ENCODE data around the gene NTRK2. TPM values are rescaled to one million over a fixed set of nuclear protein-coding genes. Genes with fewer than 3 reads are reported as not detected.

NTRK2 gene
- total RNA-seq, 1 donor from 2014 or later, result 4.6 TPM

GRCh38 chr9:84886866-84887265, 217.3 kb downstream of the NTRK2 start:
- Mint-ChIP-seq H3K27me3 (ENCODE audit: low read depth, unreplicated experiment) (no peaks in the 10 kb centered on the region), H3K4me1 (ENCODE audit: low read depth, unreplicated experiment) (peaks cover 4% of the 10 kb centered on the region), H3K36me3 (ENCODE audit: low read depth, unreplicated experiment) (no peaks in the 10 kb centered on the region), H3K27ac (ENCODE audit: unreplicated experiment) (no peak overlapping the region), H3K4me3 (ENCODE audit: unreplicated experiment) (no peak overlapping the region), H3K9me3 (ENCODE audit: unreplicated experiment) (no peaks in the 10 kb centered on the region)
- Histone ChIP-seq H3K4me2 (ENCODE audit: low read length) (no peak overlapping the region), H3K79me2 (ENCODE audit: insufficient read depth, low read length) (no peaks in the 10 kb centered on the region), H3K4me1 (ENCODE audit: insufficient read depth, low read length) (no peaks in the 10 kb centered on the region), H3K36me3 (ENCODE audit: insufficient read depth, low read length) (no peaks in the 10 kb centered on the region), H3K4me3 (ENCODE audit: insufficient read depth, low read depth, low read length) (no peak overlapping the region), H3K27ac (ENCODE audit: low read depth, low read length) (no peak overlapping the region), H2AFZ (ENCODE audit: low read depth, low read length) (no peak overlapping the region), H3K9me3 (ENCODE audit: insufficient read depth, low read depth, low read length) (no peaks in the 10 kb centered on the region), H3K27me3 (ENCODE audit: insufficient read depth, low read length) (no peaks in the 10 kb centered on the region), H3K9ac (ENCODE audit: low read length) (no peak overlapping the region), H4K20me1 (ENCODE audit: insufficient read depth, low read length) (no peaks in the 10 kb centered on the region)
- FAIRE-seq (no peak), DNase-seq (ENCODE audit: low read depth) (no peak)
- TF ChIP-seq CTCF (IDR thresholded peaks at IDR 0.05; ENCODE audit: insufficient read depth, low read depth, low read length) (no peak), EZH2 (IDR thresholded peaks at IDR 0.05; ENCODE audit: insufficient read depth, low read length) (no peak)

GRCh38 chr9:84891924-84892323, 222.4 kb downstream of the NTRK2 start:
- Mint-ChIP-seq H3K27ac (ENCODE audit: unreplicated experiment) (no peak overlapping the region), H3K27me3 (ENCODE audit: low read depth, unreplicated experiment) (peaks cover 13% of the 10 kb centered on the region), H3K4me3 (ENCODE audit: unreplicated experiment) (no peak overlapping the region), H3K4me1 (ENCODE audit: low read depth, unreplicated experiment) (no peaks in the 10 kb centered on the region), H3K36me3 (ENCODE audit: low read depth, unreplicated experiment) (no peaks in the 10 kb centered on the region), H3K9me3 (ENCODE audit: unreplicated experiment) (no peaks in the 10 kb centered on the region)
- no peak for DNase-seq (ENCODE audit: low read depth)
- Histone ChIP-seq H3K4me2 (ENCODE audit: low read length) (no peak overlapping the region), H3K27me3 (ENCODE audit: insufficient read depth, low read length) (peaks cover 3% of the 10 kb centered on the region), H3K4me3 (ENCODE audit: insufficient read depth, low read depth, low read length) (no peak overlapping the region), H3K79me2 (ENCODE audit: insufficient read depth, low read length) (no peaks in the 10 kb centered on the region), H3K36me3 (ENCODE audit: insufficient read depth, low read length) (no peaks in the 10 kb centered on the region), H2AFZ (ENCODE audit: low read depth, low read length) (no peak overlapping the region), H3K27ac (ENCODE audit: low read depth, low read length) (no peak overlapping the region), H3K4me1 (ENCODE audit: insufficient read depth, low read length) (no peaks in the 10 kb centered on the region), H3K9ac (ENCODE audit: low read length) (no peak overlapping the region), H3K9me3 (ENCODE audit: insufficient read depth, low read depth, low read length) (no peaks in the 10 kb centered on the region), H4K20me1 (ENCODE audit: insufficient read depth, low read length) (no peaks in the 10 kb centered on the region)
- no peak for FAIRE-seq
- no peak for TF ChIP-seq EZH2 (IDR thresholded peaks at IDR 0.05; ENCODE audit: insufficient read depth, low read length)
- TF ChIP-seq CTCF (IDR thresholded peaks at IDR 0.05; ENCODE audit: insufficient read depth, low read depth, low read length), result no peak

- H3K27me3 ChIP-seq (ENCODE audit: insufficient read depth, low read length), result peaks cover 3% of the 10 kb centered on the region
- H4K20me1 ChIP-seq (ENCODE audit: insufficient read depth, low read length), result no peaks in the 10 kb centered on the region
- Mint-ChIP-seq H3K36me3 (ENCODE audit: low read depth, unreplicated experiment) (no peaks in the 10 kb centered on the region), H3K4me1 (ENCODE audit: low read depth, unreplicated experiment) (no peaks in the 10 kb centered on the region), H3K9me3 (ENCODE audit: unreplicated experiment) (no peaks in the 10 kb centered on the region), H3K4me3 (ENCODE audit: unreplicated experiment) (no peak overlapping the region), H3K27me3 (ENCODE audit: low read depth, unreplicated experiment) (peaks cover 16% of the 10 kb centered on the region), H3K27ac (ENCODE audit: unreplicated experiment) (no peak overlapping the region)
- H3K36me3 ChIP-seq (ENCODE audit: insufficient read depth, low read length), result no peaks in the 10 kb centered on the region
- H3K79me2 ChIP-seq (ENCODE audit: insufficient read depth, low read length), result no peaks in the 10 kb centered on the region
- H2AFZ ChIP-seq (ENCODE audit: low read depth, low read length), result no peak overlapping the region
- H3K27ac ChIP-seq (ENCODE audit: low read depth, low read length), result no peak overlapping the region
- FAIRE-seq (no peak), DNase-seq (ENCODE audit: low read depth) (no peak)
- no peaks in the 10 kb centered on the region for H3K4me1 ChIP-seq (ENCODE audit: insufficient read depth, low read length)
- H3K9ac ChIP-seq (ENCODE audit: low read length), result no peak overlapping the region
- TF ChIP-seq CTCF (IDR thresholded peaks at IDR 0.05; ENCODE audit: insufficient read depth, low read depth, low read length) (no peak), EZH2 (IDR thresholded peaks at IDR 0.05; ENCODE audit: insufficient read depth, low read length) (no peak)
- no peak overlapping the region for H3K4me2 ChIP-seq (ENCODE audit: low read length)
- H3K9me3 ChIP-seq (ENCODE audit: insufficient read depth, low read depth, low read length), result no peaks in the 10 kb centered on the region
- H3K4me3 ChIP-seq (ENCODE audit: insufficient read depth, low read depth, low read length), result no peak overlapping the region
Observed at GRCh38 chr9:84893419-84894128, 224.0 kb downstream of the NTRK2 start.
